Measurements from ENCODE around the gene BAD.
A peak's percentile ranks its signal among the peaks of the same experiment; 100 is the strongest.

Gene BAD

GRCh38 chr11:64253481-64253880 lies 31.0 kb downstream of the BAD start:
- POLR2A ChIA-PET, result no interaction called here
- DNase-seq (ENCODE audit: low read depth, low spot score), result no peak
- no peak for TF ChIP-seq CTCF (IDR thresholded peaks at IDR 0.05; ENCODE audit: insufficient read depth, low read length, missing control alignments)
- CTCF ChIA-PET, result interaction anchor here (0.6 to 1.7 kb wide), 4 partner anchors 8 to 69 kb away, joined by 3 to 8 read pairs (median 3); no protein-coding TSS in a partner anchor
- H3K4me3 ChIP-seq (ENCODE audit: low read depth, low read length), result peak overlapping the region; percentile 82; the same call in 1 of the 2 replicates

- CTCF ChIA-PET, result interaction anchor here (1.2 to 10.8 kb wide), 8 partner anchors 8 to 65 kb away, joined by 3 to 224 read pairs (median 12); partner anchors contain the start of genes FERMT3 and PRDX5
- DNase-seq (ENCODE audit: low read depth, low spot score), result no peak
- POLR2A ChIA-PET, result interaction anchor here (1.1 to 1.9 kb wide), 5 partner anchors 9 to 49 kb away, joined by 3 to 18 read pairs (median 13); partner anchors contain the start of gene FKBP2
- no peak for TF ChIP-seq CTCF (IDR thresholded peaks at IDR 0.05; ENCODE audit: insufficient read depth, low read length, missing control alignments)
- H3K4me3 ChIP-seq (ENCODE audit: low read depth, low read length), result peak overlapping the region; percentile 82
Measured at GRCh38 chr11:64253043-64253442, 31.4 kb downstream of the BAD start.

- peak overlapping the region; percentile 82 for H3K4me3 ChIP-seq (ENCODE audit: low read depth, low read length)
- CTCF ChIA-PET, result interaction anchor here (0.7 to 10.8 kb wide), 20 partner anchors 9 to 468 kb away, joined by 3 to 224 read pairs (median 8); partner anchors contain the start of genes CATSPERZ, ESRRA, FERMT3 and FKBP2
- peak; percentile 44 for TF ChIP-seq CTCF (IDR thresholded peaks at IDR 0.05; ENCODE audit: insufficient read depth, low read length, missing control alignments)
- DNase-seq (ENCODE audit: low read depth, low spot score), result no peak
- POLR2A ChIA-PET, result interaction anchor here (0.7 to 1.9 kb wide), 10 partner anchors 9 to 66 kb away, joined by 3 to 18 read pairs (median 5); partner anchors contain the start of genes FKBP2 and STIP1
Measured at GRCh38 chr11:64252003-64252872, 32.2 kb downstream of the BAD start.

- TF ChIP-seq CTCF (IDR thresholded peaks at IDR 0.05; ENCODE audit: insufficient read depth, low read length, missing control alignments), result no peak
- CTCF ChIA-PET, result interaction anchor here (0.7 to 10.8 kb wide), 23 partner anchors 9 to 468 kb away, joined by 3 to 224 read pairs (median 7); partner anchors contain the start of genes CATSPERZ, ESRRA, FERMT3 and FKBP2
- POLR2A ChIA-PET, result interaction anchor here (1.2 to 1.9 kb wide), 7 partner anchors 10 to 66 kb away, joined by 3 to 18 read pairs (median 5); partner anchors contain the start of genes FKBP2 and STIP1
- H3K4me3 ChIP-seq (ENCODE audit: low read depth, low read length), result peak overlapping the region; percentile 82
- DNase-seq (ENCODE audit: low read depth, low spot score), result no peak
Measured at GRCh38 chr11:64251753-64252002, 32.8 kb downstream of the BAD start.

GRCh38 chr11:64251016-64251752 lies 33.3 kb downstream of the BAD start, which contains the start of gene PLCB3:
Gene PLCB3, plus strand, starts transcription at chr11:64251530. Its CDS starts 120 bp downstream, at chr11:64251650.
- ChIA-PET CTCF (interaction anchor here (0.6 to 10.8 kb wide), 28 partner anchors 8 to 469 kb away, joined by 3 to 224 read pairs (median 6); partner anchors contain the start of genes CATSPERZ, ESRRA, FERMT3 and FKBP2), POLR2A (interaction anchor here (1.2 to 1.9 kb wide), 5 partner anchors 13 to 65 kb away, joined by 3 to 18 read pairs (median 5); partner anchors contain the start of gene STIP1)
- peak; percentile 68 for TF ChIP-seq CTCF (IDR thresholded peaks at IDR 0.05; ENCODE audit: insufficient read depth, low read length, missing control alignments)
- DNase-seq (ENCODE audit: low read depth, low spot score), result no peak
- H3K4me3 ChIP-seq (ENCODE audit: low read depth, low read length), result peak within 1 kb of the TSS; percentile 82

Data from AG04449 (cell line).